ENCODE data around the gene TMPRSS15.

- no peak for TF ChIP-seq CTCF (IDR thresholded peaks at IDR 0.05; ENCODE audit: insufficient read depth, low read depth, low read length)
- no peak for TF ChIP-seq EZH2 (IDR thresholded peaks at IDR 0.05; ENCODE audit: insufficient read depth, low read length)
Observed at GRCh38 chr21:18275781-18276180, 127.8 kb downstream of the TMPRSS15 start.
